Measurements from ENCODE around the gene STK26.
"Not testable (repeated sequence)": the region's sequence is repeated elsewhere in the genome, so short reads cannot be mapped to it uniquely, and the experiment has no call there.

The STK26 gene

DNA sequence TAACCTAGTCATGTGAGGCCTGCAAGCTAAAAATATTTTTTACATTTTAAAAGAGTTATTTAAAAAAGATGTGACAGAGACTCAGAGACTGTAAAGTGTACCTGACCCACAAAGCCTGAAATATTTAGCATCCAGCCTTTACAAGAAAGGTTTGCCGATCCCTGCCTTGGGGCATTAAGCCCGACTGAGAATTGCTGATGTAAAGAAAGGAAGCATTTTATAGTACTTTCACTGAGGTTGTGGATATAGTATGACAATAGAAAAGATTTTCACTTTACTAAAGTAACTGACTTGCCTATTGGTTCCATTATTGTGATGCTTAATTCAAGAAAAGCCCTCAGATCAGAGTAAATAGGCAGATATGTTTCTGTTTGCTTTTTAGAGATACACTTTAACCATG is 17.0 kb downstream of the STK26 start:
- DNase-seq = no peak

DNA sequence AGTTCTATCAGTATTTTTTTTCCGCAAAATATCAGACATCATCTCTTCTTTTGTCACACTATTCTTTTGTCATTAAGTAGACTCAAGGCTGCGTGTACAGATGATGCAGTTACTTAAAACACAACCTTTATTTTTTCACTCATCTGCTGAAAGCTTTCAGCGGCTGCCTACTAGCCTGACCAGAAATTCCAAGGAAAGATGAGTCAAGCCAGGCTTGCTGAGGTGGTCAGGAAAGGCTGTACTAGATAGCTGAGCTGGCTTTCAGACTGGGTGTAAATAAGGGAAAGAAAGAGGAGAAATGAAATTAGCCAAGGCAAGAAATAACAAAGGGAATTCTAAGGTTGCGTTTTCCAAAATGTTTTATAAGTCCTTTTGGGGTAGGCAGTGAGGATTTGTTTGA is 17.9 kb downstream of the STK26 start:
- DNase-seq = no peak

DNA sequence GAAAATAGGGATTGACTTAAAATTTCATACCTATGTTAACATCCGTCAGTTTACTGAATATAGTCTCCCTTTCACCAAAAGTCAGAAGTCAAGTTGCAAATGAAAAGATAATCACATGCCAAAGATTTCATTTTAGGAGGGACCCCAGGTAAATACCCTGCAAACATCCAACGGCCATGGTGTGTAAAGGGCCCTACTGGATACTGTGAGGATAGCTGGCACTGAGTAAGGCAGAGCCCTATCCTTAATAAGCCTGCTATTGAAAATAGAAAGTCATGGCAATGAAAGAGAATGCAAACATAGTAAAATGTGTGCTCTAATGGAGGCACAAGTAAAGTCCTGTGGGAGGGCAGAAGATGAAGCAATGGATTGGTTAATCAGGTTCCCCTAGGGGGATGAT is 20.9 kb downstream of the STK26 start:
- DNase-seq = no peak

DNA sequence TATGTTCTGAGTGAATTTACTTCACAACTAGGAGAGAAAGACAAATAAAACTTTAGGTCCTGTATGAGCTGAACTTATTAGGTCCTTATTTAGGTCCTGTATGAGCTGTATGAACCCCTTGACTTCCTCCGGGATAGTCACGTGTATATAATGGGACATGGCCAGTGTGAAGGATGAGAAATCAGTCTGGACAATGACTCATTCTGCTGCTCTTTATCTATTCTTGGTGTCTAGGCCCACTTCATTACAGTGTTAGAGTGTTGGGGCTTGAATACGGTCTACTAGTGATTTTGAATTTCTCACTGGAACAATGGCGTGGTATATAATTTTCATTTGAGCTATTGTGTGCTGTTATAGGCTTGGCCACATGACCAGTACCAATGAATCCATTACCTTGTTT is 21.9 kb downstream of the STK26 start:
- DNase-seq = no peak

DNA sequence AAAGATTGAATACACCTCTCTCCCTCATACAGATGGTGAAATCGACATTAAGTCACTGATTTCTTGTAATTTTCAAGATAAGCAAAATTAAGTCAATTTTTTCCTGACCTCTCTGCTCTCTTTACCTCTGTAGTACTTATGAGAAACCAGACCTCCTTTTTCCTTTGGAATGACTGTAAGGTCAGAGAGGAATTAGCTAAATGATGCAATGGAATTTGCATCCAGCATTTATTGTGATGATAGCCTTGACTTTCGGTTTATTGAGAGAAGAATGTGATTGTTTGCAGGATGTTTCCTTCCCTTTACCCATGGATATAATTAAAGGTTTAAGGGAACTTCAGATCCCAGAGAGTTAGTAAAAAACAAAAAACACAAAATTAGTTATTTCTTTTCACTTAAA is 22.4 kb downstream of the STK26 start:
- no peak for DNase-seq

DNA sequence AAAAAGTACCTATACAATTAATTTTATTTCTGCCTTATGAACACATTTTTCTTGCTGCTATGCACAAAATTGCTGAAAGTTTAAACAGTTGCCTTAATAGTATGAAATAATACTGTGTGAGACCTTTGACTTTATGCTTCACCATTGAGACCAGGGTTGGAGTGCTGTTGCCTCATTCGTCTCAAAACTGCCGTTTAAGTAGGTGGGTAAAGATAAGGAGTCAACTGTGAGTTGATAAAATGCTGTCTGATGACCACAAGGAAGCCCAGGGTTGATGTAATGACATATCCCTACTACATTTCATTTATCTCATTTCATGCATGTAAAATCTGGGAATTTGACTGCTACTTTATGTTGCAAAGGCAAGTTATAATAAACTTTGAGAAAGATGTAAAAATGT is 23.4 kb downstream of the STK26 start:
- no peak for DNase-seq

DNA sequence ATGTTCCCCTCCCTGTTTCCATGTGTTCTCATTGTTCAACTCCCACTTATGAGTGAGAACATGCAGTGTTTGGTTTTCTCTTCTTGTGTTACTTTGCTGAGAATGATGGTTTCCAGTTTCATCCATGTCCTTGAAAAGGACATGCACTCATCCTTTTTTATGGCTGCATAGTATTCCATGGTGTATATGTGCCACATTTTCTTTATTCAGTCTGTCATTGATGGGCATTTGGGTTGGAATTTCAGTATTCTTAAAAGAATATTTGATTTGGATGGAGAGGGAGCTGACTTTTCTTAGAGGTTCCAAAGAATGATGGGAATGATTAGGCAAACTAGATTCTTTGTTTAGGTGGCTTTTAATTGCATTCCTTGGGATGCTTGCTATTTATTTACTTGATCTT is 28.7 kb downstream of the STK26 start:
- not testable (repeated sequence) for DNase-seq

DNA sequence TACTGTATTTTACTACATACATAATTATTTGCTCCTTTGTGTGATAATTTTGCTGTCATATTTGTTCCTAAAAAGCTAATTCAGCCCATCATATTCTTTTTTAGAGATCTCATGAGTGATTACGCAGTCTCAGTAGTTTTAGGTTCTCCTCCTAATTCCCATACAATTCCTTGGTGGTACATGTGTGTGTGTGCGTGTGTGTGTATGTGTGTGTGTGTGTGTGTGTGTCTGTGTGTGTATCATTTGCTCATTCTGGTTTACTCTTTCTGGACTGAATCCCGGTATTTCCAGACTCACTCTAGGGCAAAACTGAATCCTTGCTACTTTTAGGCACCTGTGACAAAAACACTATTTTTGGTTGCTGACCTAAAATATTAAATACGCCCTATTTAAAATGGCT is 34.9 kb downstream of the STK26 start:
- DNase-seq = no peak

DNA sequence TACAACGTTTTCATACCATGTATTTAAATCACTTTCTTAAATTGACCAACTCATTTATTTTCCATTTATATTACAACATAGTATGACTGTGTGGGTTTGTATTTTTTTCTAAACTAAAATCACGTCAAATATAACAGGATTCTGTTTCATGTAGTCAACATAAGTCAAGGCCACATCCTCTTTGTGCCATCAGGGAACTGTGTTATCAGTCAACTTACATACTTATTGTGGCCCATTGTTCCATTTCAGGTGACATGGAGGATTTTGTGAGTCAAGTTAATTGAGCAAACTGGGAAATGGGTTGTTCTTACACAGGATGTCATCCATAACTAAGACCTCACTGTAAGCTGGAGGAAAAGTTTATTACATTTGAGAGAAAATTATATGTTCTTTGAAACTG is 35.9 kb downstream of the STK26 start:
- no peak for DNase-seq

DNA sequence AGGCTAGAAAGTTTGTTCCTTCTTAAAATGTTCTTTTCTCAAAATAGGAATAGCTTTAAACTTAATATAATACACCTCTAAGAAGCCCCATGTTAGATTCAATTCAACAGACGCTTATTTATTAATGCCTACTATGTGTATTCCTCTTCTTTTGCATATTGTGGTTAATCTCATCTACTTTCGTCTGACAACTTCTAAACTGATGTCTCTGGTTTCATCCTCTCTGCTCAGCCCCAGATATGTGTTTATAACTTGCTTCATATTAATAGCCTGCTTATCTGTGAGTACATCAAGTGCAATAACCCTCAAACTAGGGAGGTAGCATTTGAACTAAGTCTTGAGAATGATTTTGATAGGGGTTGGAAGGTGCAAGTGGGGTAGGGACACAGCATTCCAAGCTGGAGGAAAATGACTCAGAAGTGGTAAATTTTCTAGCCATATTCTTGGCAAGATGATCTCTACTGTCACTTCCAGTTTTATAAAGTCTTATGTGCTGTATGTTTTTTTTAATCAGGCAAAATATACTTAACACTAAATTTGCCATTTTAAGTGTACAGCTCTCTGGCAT is 37.0 kb downstream of the STK26 start:
- DNase-seq = no peak

DNA sequence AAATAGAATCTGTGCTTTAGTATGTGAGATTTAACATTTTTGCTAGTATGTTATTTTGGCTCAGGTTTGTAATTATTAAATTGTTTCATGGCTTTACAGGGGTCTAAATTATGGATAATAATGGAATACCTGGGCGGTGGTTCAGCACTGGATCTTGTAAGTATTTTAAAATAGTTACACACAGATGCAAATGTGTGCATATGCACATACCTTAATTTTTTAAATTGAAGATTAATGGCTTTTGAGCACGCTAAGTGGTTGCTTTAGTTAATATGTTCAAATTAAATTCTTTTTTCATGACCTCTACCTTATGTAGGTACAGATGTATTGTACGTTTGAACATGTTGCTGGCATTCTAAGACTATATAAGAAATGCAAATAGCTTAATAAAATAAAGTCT is 40.2 kb downstream of the STK26 start:
- no peak for DNase-seq

DNA sequence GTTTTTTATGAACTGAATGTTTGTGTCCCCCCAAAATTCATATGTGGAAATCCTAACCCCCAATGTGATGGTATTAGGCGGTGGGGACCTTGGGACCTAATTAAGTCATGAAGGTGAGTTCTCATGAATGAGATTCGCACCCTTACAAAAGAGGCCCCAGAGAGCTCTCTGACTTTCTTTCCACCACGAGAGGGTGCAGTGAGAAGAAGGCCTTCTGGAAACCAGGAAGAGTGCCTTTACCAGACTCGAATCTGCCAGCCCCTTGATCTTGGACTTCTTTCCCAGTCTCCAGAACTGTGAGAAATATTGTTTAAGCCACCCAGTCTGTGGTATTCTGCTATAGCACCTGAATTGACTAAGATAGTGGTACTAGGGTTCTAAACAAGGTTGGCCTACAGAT is 40.8 kb downstream of the STK26 start:
- DNase-seq = no peak

DNA sequence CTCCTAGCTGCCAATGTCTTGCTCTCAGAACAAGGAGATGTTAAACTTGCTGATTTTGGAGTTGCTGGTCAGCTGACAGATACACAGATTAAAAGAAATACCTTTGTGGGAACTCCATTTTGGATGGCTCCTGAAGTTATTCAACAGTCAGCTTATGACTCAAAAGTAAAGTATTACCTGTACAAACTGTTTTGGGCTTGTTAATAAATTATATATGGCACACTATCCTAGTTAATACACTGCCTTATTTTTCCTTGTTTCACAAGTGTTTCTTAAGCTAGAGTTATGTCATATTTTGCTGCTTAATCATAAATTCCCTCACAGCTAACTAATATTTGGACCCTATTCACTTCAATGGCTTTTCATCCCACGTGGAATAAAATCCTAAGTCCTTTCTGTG is 45.3 kb downstream of the STK26 start:
- DNase-seq = no peak

DNA sequence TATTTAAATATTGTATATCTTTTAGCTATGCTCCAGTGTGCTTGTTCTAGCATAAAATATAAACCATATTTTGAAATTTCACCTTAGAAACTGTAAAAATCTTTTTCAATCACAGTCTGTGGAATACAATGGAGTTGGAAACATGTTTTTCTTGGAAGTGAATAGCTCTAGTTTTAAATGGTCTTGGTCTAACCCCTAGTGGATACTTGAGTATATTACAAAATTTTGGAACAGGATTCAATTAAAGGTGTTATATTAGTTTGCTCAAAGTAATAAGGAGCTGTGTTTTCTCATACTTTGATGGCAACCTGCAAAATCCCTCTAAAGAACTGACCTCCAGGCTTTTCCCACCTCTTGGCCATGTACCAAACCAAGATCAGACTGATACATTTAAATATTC is 48.2 kb downstream of the STK26 start:
- no peak for DNase-seq

DNA sequence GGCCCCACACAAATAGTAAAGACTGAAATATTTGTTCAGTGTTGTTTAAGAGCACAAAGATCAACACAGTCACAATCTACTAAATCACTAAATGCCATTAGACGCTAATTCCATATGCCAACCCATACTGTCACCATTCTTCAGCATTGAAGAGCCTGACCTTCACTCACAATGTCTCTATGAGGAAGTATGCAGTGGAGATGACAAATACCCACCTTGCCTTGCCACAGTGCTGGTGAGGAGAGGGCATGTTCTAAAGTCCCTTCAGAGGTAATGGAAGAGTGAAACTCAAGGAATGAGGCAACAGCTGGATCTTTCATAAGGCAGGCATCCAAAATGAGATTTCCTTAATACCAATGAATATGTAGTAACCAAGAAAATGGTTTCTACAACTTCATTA is 54.3 kb downstream of the STK26 start:
- no peak for DNase-seq

DNA sequence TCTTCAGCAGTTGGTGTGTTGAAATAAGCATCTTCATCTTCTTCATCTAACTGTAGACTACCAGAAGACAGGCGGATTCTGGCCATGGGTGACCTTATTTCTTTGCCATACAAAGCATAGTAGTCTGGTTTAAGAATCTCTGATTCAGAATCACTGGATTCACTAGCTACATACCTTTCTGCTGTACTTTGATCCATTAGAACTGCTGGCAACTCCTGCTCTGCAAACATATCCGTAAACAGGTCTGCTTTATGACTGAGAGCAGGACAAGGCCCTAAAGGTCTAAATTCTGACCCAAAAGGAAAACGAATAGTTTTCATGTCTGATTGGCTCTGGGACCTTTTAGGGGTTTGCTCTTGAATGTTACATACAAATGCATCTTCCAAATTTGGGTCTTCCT is 54.8 kb downstream of the STK26 start:
- no peak for DNase-seq

DNA sequence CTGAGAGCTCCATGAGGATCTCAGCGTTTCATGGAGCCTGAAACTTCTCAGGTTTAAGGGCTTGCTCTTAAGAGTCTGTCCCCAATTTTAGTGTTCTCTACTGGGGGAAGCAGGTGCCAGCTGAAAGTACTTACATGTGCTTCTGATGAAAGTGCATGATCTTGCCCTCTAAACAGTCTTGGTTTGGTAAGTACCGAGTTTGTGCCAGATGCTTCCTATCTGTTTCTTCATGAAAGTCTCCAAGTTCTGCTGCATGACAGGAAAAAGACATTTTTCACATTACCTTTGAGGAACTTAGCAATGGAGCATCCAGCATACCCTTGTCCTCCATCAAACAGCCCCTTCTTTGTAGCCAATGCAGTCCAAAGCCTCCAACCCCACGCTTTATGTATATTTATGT is 62.7 kb downstream of the STK26 start:
- no peak for DNase-seq

DNA sequence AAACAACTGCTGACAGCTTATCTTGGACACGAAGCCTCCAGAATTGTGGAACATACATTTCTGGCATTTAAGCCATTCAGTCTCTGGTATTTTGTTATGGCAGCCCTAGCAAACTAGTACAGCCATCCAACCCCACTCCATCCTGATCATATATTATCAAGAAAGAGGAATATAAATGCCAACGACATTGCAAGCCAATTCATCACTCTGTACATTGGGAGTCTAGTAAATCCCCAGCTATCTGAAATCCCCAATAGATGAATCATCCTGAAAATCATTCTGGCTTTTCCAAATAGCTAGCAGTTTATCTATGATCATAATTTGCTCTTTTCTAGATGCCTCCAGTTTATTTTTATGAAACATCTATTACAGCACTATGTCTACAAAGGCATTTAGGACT is 63.6 kb downstream of the STK26 start:
- no peak for DNase-seq

DNA sequence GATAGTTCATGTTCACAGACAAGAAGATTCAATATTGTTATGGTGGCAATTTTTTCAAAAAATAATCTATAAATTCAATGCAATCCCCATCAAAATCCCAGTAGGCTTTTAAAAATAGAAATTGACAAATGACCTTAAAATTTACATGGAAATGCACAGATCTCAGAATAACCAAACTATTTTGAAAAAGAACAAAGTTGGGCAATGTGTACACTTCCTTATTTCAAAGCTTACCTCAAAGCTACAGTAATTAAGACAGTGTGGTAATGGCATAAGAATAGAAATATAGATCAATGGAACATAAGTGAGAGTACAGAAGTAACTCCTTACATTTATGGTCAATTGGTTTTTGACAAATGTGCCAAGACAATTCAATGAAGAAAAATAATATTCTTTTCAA is 65.8 kb downstream of the STK26 start:
- DNase-seq = no peak

DNA sequence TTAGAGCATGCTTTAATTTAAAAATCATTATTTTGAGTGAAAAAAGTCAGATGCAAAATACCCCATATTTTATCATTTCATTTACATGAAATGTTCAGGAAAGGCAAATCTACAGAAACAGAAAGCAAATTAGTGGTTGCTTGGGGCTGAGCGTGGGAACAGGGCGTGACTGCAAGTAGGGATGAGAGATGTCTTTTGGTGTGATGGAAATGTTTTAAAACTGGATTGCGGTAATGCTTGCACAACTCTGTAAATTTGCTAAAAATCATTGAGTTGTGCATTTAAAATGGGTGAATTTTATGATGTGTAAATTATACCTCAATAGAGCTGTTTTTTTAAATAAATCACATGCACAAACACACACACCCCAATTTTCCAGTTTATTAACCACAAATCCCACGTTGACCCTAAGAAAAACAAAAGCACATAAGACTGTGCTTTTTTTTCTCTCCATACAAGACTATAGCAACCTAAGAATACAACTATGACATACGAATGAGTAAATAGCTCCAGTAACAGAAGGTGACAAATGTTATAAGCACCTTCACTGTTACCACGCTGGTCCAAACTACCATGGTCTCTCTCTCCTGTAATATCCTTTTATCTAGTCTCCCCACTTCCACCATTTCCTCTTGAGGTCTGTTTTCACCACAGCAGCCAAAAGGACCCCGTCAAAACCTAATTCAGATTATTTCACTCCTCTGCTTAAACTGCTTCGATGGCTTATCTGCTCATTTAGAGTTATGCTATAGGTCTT is 67.5 kb downstream of the STK26 start:
- DNase-seq = no peak

DNA sequence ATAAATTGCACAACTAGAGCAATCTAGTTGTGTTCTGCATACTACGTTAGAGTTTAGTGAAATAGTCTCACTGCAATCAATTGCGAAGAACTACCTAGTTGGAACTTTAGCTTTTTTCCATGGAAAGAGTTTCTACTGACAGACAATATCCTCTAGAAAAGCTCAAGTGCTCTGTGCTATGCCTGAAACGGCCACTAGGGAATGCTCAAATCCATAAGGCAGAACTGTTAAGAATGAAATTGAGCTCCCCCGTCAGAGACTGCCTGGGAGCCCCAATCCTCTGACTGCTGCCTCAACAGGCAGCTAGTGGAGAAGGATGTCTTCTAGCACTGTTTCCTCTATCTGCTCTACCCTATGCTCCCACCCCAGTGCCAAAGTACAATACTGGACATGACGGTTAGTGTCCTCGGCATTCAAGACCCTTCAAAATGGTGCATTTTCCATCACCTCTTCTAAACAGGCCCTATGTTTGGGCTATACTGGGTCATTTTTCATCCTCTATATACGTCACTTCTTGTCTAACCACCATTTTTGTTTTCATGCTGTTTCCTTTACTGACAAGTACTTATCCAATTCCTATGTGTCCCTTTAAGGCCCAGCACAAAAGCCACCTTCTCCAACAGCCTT is 69.5 kb downstream of the STK26 start:
- DNase-seq = peak; percentile 6

DNA sequence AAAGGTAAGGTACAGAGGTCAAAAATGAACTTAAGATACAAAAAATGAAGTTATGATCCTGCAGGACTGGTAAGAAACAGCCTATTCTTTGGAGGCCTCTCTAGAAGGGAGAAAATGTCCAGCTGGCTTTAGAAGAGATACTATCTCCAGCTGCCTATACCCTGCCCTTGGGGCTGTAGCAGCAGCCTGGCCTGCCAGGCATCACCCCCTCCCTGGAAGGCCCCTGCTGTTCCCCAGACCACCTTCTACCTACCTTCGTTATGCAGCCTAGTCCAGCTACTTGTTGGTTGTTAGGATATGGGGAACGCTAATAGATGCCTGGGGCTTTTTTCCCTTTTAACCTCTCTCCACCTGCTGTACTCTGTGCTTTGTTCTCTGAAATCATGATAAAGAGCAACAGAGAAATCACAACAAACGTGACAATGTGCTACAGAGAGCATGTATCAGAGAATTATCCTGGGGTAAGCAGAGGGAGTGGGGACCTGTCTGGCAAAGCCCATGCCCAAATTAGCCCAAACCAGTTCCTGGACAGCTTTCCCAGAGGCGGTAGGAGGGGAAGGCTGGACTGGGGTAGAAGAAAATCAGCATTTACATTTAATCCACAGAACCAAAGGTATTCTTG is 70.2 kb downstream of the STK26 start:
- DNase-seq = no peak

DNA sequence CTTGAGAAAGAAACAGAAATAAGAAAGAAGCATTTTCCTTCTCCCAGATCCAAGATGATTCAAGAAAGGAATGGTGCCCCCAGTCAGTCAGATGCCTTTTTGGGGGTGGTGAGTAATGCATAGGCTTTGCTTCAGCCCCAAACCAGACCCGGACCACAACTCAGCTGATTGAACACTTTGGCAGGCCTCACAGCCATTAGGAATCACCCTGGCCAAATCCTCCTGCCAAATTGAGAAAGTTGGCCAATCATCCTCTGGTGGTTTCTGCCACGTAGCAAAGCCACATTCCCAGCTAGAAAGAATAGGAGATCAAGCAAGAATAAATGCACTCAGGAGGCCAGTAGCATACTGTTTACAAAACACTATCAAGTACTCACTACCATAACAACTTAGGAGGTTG is 71.1 kb downstream of the STK26 start:
- no peak for DNase-seq

DNA sequence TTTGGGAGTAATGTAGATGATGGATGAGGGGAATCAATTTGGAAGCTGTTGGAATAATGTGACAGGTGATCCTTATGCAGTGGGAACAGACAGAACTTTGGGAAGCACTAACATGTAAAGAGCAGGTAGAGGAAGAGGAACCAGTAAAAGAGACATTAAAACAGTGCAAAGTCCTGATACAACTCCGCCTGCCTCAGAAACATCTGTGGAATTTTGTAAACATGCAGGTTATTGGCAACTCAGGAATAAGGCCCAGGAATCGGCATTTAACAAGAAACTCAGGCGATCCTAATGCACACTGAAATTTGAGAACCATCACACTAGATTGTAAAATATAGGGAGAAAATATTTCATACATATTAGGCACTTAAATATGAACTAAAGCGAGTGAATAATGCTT is 75.6 kb downstream of the STK26 start:
- DNase-seq = not testable (repeated sequence)
